CD14-positive monocyte (primary cell): ENCODE measurements around the gene CUEDC1. TPM values are rescaled to one million over a fixed set of nuclear protein-coding genes. Genes with fewer than 3 reads are reported as not detected.
A peak's percentile ranks its signal among the peaks of the same experiment; 100 is the strongest.

Experiments used
- DNase-seq, 3 donors: peaks; one replicate each; pipeline ENCODE4 v3.0.0-alpha.2; 2011 to 2022
- H2AFZ ChIP-seq: 2 replicates; pipeline ENCODE4 v1.6.0; 2012; ENCODE audit warnings: mild to moderate bottlenecking, low read depth, low read length, inconsistent platforms; ENCODE audit not compliant: insufficient read depth, poor library complexity, severe bottlenecking
- H3K27ac ChIP-seq, 2 donors: 1 replicate in 1 of 2; 2 replicates in 1 of 2; pipeline ENCODE4 v1.5.1; 2012 to 2013; ENCODE audit warnings: low read length in 2 of 2, control low read depth in 1 of 2, inconsistent platforms in 1 of 2, low read depth in 1 of 2, mild to moderate bottlenecking in 1 of 2
- H3K27me3 ChIP-seq, 2 donors: one replicate each; pipeline versions ENCODE4 v1.6.0 to v1.6.1; 2011 to 2013; ENCODE audit warnings: low read length in 2 of 2; ENCODE audit not compliant: control insufficient read depth in 2 of 2, insufficient read depth in 2 of 2
- H3K36me3 ChIP-seq, 2 donors: replicated peaks in 1 of 2; 1 replicate in 1 of 2; 2 replicates in 1 of 2; pipeline versions ENCODE4 v1.5.1 to v1.6.1; 2012 to 2013; ENCODE audit warnings: low read length in 2 of 2, control low read depth in 1 of 2, inconsistent platforms in 1 of 2, mild to moderate bottlenecking in 1 of 2; ENCODE audit not compliant: insufficient read depth in 2 of 2, control insufficient read depth in 1 of 2
- H3K4me1 ChIP-seq, 2 donors: 1 replicate in 1 of 2; 2 replicates in 1 of 2; pipeline versions ENCODE4 v1.5.1 to v1.6.1; 2012 to 2013; ENCODE audit warnings: low read length in 2 of 2, control low read depth in 1 of 2, inconsistent platforms in 1 of 2, mild to moderate bottlenecking in 1 of 2, moderate library complexity in 1 of 2; ENCODE audit not compliant: insufficient read depth in 2 of 2, control insufficient read depth in 1 of 2
- H3K4me2 ChIP-seq: replicated peaks from 2 replicates; pipeline ENCODE3; 2012; ENCODE audit warnings: low read length, moderate library complexity, mild to moderate bottlenecking; ENCODE audit not compliant: poor library complexity, severe bottlenecking; ENCODE audit errors: extremely low read depth
- H3K4me3 ChIP-seq, 3 experiments: fragments of 200-600 bp in 1 of 3; sonication (generic) in 1 of 3; replicated peaks in 1 of 3; 1 replicate in 2 of 3; 2 replicates in 1 of 3; pipeline ENCODE4 v1.5.1; 2011 to 2013; ENCODE audit warnings: low read length in 3 of 3, mild to moderate bottlenecking in 3 of 3, control low read depth in 2 of 3, low read depth in 2 of 3, inconsistent platforms in 1 of 3, moderate library complexity in 1 of 3
- H3K79me2 ChIP-seq: 2 replicates; pipeline ENCODE4 v1.6.0; 2012; ENCODE audit warnings: mild to moderate bottlenecking, control low read depth, inconsistent platforms, low read length, moderate library complexity; ENCODE audit not compliant: insufficient read depth
- H3K9ac ChIP-seq: 2 replicates; pipeline ENCODE4 v1.6.0; 2017; ENCODE audit warnings: low read length, mild to moderate bottlenecking; ENCODE audit not compliant: insufficient read depth, poor library complexity, severe bottlenecking
- H3K9me3 ChIP-seq, 2 donors: replicated peaks in 1 of 2; 1 replicate in 1 of 2; 2 replicates in 1 of 2; pipeline versions ENCODE4 v1.5.1 to v1.6.1; 2012 to 2013; ENCODE audit warnings: low read length in 2 of 2, control low read depth in 1 of 2; ENCODE audit not compliant: control insufficient read depth in 1 of 2, insufficient read depth in 1 of 2
- H4K20me1 ChIP-seq: 2 replicates; pipeline ENCODE4 v1.6.0; 2012; ENCODE audit warnings: mild to moderate bottlenecking, low read length, control low read depth, moderate library complexity; ENCODE audit not compliant: insufficient read depth
- H3K27ac Mint-ChIP-seq, 7 donors: one replicate each; pipeline ENCODE4 v1.8.0; 2020; ENCODE audit warnings: mild to moderate bottlenecking in 7 of 7, mixed read lengths in 7 of 7, moderate library complexity in 6 of 7, inconsistent platforms in 2 of 7
- H3K27me3 Mint-ChIP-seq, 3 donors: one replicate each; pipeline ENCODE4 v1.8.0; 2021 to 2022; ENCODE audit warnings: low read depth in 3 of 3, mild to moderate bottlenecking in 3 of 3, mixed read lengths in 3 of 3, moderate library complexity in 3 of 3, inconsistent platforms in 1 of 3
- H3K36me3 Mint-ChIP-seq, 2 donors: one replicate each; pipeline ENCODE4 v1.8.0; 2020; ENCODE audit warnings: mixed read lengths in 2 of 2, inconsistent platforms in 1 of 2, mild to moderate bottlenecking in 1 of 2
- H3K4me1 Mint-ChIP-seq: one replicate; pipeline ENCODE4 v1.8.0; 2020; ENCODE audit warnings: mild to moderate bottlenecking, mixed read lengths
- H3K4me3 Mint-ChIP-seq, 2 donors: one replicate each; pipeline ENCODE4 v1.8.0; 2020; ENCODE audit warnings: mild to moderate bottlenecking in 2 of 2, mixed read lengths in 2 of 2, moderate library complexity in 1 of 2
- H3K9me3 Mint-ChIP-seq, 7 donors: one replicate each; pipeline ENCODE4 v1.8.0; 2020 to 2022; ENCODE audit warnings: mixed read lengths in 7 of 7, mild to moderate bottlenecking in 6 of 7, moderate library complexity in 6 of 7, inconsistent platforms in 2 of 7
- WGBS: methylation state at CpG from one replicate; pipeline ENCODE4 v1.1.5; 2013; ENCODE audit warnings: missing lambda C conversion rate; ENCODE audit not compliant: insufficient coverage; 5-methylcytosine and 5-hydroxymethylcytosine counted together
- intact Hi-C, 2 donors: fragments of 100-400 bp; cut with micrococcal nuclease; formaldehyde crosslinking; loops; one replicate each; pipeline versions ENCODE4 v1.15.0 to v1.15.1; 2023
- polyA plus RNA-seq, 3 donors: library from polyadenylated mRNA; depleted of rRNA in 1 of 3; unstranded in 2 of 3; stranded (reverse) in 1 of 3; fragments of 300-500 nt in 2 of 3; fragments of >200 nt in 1 of 3; fragmentation: Illumina TruSeq in 2 of 3; gene quantifications; 1 replicate in 2 of 3; 2 replicates in 1 of 3; pipeline ENCODE4 v1.2.3, GENCODE V29; 2012 to 2021
- TF ChIP-seq, protein P1 (sequence below): fragments of 200-600 bp; IDR thresholded peaks from one replicate; pipeline ENCODE4 v1.8.0; 2022; ENCODE audit warnings: antibody characterized with exemption, mild to moderate bottlenecking

CUEDC1 gene
- polyA plus RNA-seq, 3 donors = 4.2 to 31.0 (median 4.3) TPM

DNA sequence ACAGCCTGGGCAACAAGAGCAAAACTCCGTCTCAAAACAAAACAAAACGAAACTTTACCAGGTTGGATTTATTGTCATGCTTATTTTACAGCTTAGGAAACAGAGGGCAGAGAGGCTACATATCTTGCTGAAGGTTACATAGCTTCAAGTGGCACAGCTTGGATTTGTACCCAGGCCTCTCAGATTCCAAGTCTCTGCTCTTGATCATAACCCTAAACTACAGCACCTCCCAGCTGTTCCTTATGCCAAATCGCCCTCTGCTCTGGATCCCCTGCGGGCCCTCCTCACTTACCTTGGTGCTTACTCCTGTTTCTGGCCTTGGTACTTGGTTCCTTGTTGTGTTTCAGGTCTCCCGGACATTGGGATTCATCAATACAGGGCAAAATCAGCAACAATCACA, 11.7 kb upstream of the CUEDC1 start:
- Histone ChIP-seq H3K36me3 (peaks cover under 1 to 6% of the 10 kb centered on the region in 2 donors), H3K4me2 (no peak overlapping the region), H3K9me3 (no peaks in the 10 kb centered on the region), H3K9ac (no peak overlapping the region), H3K27ac (no peak overlapping the region), H3K4me1 (no peaks in the 10 kb centered on the region), H2AFZ (no peak overlapping the region), H4K20me1 (peaks cover 8% of the 10 kb centered on the region), H3K79me2 (no peaks in the 10 kb centered on the region), H3K4me3 (no peak overlapping the region), H3K27me3 (no peaks in the 10 kb centered on the region)
- no peaks in the 10 kb centered on the region for H3K36me3 Mint-ChIP-seq
- H3K4me1 Mint-ChIP-seq = no peaks in the 10 kb centered on the region
- peak overlapping the region in 1 of 7 donors; percentile 9 for H3K27ac Mint-ChIP-seq
- WGBS = 90% methylated on average over 2 of the region's 5 CpGs
- peaks cover 3 to 6% (median 6%) of the 10 kb centered on the region in 3 donors for H3K27me3 Mint-ChIP-seq
- H3K4me3 Mint-ChIP-seq = no peak overlapping the region
- H3K9me3 Mint-ChIP-seq = peaks cover 0 to 1% (median 0%) of the 10 kb centered on the region in 7 donors
- intact Hi-C loops = no loop called here
- TF ChIP-seq, protein P1, sequence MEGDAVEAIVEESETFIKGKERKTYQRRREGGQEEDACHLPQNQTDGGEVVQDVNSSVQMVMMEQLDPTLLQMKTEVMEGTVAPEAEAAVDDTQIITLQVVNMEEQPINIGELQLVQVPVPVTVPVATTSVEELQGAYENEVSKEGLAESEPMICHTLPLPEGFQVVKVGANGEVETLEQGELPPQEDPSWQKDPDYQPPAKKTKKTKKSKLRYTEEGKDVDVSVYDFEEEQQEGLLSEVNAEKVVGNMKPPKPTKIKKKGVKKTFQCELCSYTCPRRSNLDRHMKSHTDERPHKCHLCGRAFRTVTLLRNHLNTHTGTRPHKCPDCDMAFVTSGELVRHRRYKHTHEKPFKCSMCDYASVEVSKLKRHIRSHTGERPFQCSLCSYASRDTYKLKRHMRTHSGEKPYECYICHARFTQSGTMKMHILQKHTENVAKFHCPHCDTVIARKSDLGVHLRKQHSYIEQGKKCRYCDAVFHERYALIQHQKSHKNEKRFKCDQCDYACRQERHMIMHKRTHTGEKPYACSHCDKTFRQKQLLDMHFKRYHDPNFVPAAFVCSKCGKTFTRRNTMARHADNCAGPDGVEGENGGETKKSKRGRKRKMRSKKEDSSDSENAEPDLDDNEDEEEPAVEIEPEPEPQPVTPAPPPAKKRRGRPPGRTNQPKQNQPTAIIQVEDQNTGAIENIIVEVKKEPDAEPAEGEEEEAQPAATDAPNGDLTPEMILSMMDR = no peak
- DNase-seq = no peak

DNA sequence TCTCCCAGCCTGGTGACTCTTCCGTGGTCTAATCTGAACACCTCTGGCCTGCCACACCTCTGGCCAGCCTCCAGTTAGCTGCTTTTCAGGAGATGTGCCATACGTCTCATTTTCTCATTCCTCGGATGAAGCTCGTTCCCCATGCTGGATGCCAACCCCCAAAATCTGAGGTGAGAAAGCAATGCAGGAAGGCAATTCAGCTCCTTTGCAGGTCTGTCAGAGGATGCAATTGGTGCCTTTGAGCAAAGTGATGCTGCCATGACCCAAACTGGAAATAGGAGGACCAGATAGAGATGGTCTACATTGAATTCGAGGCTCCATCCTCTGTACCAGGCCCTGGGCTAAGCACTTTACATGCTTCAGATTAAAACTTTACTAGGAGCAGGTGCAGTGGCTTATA, 11.0 kb upstream of the CUEDC1 start:
- H3K4me3 Mint-ChIP-seq = no peak overlapping the region
- DNase-seq = no peak
- Histone ChIP-seq H3K9ac (no peak overlapping the region), H3K36me3 (peaks cover 0 to under 1% of the 10 kb centered on the region in 2 donors), H3K4me1 (no peaks in the 10 kb centered on the region), H2AFZ (no peak overlapping the region), H4K20me1 (peaks cover 2% of the 10 kb centered on the region), H3K4me2 (no peak overlapping the region), H3K4me3 (no peak overlapping the region), H3K79me2 (no peaks in the 10 kb centered on the region), H3K27ac (no peak overlapping the region), H3K27me3 (no peaks in the 10 kb centered on the region), H3K9me3 (no peaks in the 10 kb centered on the region)
- H3K27ac Mint-ChIP-seq = no peak overlapping the region
- H3K9me3 Mint-ChIP-seq = peaks cover 0 to 1% (median 0%) of the 10 kb centered on the region in 7 donors
- peaks cover 3 to 6% (median 6%) of the 10 kb centered on the region in 3 donors for H3K27me3 Mint-ChIP-seq
- H3K4me1 Mint-ChIP-seq = no peaks in the 10 kb centered on the region
- intact Hi-C loops = no loop called here
- H3K36me3 Mint-ChIP-seq = no peaks in the 10 kb centered on the region
- TF ChIP-seq, protein P1 = no peak
- WGBS = 98% methylated on average over 5 of the region's 5 CpGs
